ENCODE results near the gene LRRTM4. TPM values are rescaled to one million over a fixed set of nuclear protein-coding genes. Genes with fewer than 3 reads are reported as not detected.

The LRRTM4 gene
- total and polyA plus RNA-seq, 2 experiments from 2014 or later, result 4.5 to 15.4 TPM

DNA sequence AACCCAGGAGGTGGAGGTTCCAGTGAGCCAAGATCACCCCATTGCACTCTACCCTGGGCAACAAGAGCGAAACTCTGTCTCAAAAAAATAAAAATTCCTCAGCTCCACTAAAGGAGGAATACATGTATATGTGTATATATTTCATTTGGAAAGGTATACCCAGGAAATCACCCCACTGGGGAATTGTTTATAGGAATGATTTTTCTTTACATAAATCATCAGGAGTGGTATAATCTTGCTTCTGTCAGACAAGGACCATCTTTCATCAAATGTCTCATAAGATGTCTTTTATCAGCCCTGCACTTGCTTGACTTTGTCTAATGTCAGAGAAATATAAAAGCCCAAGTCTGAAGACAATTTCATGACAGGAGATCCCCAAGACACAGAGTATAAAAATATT is 709.1 kb downstream of the LRRTM4 start (continued):
- no peak for TF ChIP-seq ZNF114 (CRISPR knock-in tag; IDR thresholded peaks at IDR 0.05)
- TF ChIP-seq, protein P1, sequence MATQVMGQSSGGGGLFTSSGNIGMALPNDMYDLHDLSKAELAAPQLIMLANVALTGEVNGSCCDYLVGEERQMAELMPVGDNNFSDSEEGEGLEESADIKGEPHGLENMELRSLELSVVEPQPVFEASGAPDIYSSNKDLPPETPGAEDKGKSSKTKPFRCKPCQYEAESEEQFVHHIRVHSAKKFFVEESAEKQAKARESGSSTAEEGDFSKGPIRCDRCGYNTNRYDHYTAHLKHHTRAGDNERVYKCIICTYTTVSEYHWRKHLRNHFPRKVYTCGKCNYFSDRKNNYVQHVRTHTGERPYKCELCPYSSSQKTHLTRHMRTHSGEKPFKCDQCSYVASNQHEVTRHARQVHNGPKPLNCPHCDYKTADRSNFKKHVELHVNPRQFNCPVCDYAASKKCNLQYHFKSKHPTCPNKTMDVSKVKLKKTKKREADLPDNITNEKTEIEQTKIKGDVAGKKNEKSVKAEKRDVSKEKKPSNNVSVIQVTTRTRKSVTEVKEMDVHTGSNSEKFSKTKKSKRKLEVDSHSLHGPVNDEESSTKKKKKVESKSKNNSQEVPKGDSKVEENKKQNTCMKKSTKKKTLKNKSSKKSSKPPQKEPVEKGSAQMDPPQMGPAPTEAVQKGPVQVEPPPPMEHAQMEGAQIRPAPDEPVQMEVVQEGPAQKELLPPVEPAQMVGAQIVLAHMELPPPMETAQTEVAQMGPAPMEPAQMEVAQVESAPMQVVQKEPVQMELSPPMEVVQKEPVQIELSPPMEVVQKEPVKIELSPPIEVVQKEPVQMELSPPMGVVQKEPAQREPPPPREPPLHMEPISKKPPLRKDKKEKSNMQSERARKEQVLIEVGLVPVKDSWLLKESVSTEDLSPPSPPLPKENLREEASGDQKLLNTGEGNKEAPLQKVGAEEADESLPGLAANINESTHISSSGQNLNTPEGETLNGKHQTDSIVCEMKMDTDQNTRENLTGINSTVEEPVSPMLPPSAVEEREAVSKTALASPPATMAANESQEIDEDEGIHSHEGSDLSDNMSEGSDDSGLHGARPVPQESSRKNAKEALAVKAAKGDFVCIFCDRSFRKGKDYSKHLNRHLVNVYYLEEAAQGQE (IDR thresholded peaks at IDR 0.05; ENCODE audit: unreplicated experiment), result no peak

GRCh38 chr2:76812156-76812555 is 710.0 kb downstream of the LRRTM4 start:
- H3K27ac ChIP-seq (ENCODE audit: low read depth), result no peak overlapping the region
- H3K36me3 ChIP-seq (ENCODE audit: insufficient read depth), result no peaks in the 10 kb centered on the region
- Mint-ChIP-seq H3K9me3 (peaks cover 2% of the 10 kb centered on the region; the same call in 1 of the 3 replicates), H3K4me1 (peaks cover 14% of the 10 kb centered on the region; the same call in 2 of the 3 replicates), H3K27me3 (ENCODE audit: insufficient read depth, low read depth, poor library complexity) (no peaks in the 10 kb centered on the region), H3K4me3 (no peak overlapping the region), H3K27ac (no peak overlapping the region), H3K36me3 (ENCODE audit: low read depth) (no peaks in the 10 kb centered on the region; the same call in 2 of the 3 replicates)
- ATAC-seq (no peak; the same call in 2 of the 3 replicates), DNase-seq (ENCODE audit: low spot score) (no peak)
- H3K27me3 ChIP-seq (ENCODE audit: insufficient read depth), result no peaks in the 10 kb centered on the region
- H3K9me2 ChIP-seq (ENCODE audit: insufficient read depth), result no peaks in the 10 kb centered on the region
- no peak for TF ChIP-seq EZH2phosphoT487 (IDR thresholded peaks at IDR 0.05; ENCODE audit: unreplicated experiment)
- TF ChIP-seq, protein P1 (IDR thresholded peaks at IDR 0.05; ENCODE audit: unreplicated experiment), result no peak
- TF ChIP-seq, protein P2, sequence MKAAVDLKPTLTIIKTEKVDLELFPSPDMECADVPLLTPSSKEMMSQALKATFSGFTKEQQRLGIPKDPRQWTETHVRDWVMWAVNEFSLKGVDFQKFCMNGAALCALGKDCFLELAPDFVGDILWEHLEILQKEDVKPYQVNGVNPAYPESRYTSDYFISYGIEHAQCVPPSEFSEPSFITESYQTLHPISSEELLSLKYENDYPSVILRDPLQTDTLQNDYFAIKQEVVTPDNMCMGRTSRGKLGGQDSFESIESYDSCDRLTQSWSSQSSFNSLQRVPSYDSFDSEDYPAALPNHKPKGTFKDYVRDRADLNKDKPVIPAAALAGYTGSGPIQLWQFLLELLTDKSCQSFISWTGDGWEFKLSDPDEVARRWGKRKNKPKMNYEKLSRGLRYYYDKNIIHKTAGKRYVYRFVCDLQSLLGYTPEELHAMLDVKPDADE (IDR thresholded peaks at IDR 0.05), result no peak
- TF ChIP-seq CTCF (conservative IDR thresholded peaks at IDR 0.05; ENCODE audit: low read depth in 2 of 2), result no peak
- H3K4me1 ChIP-seq (ENCODE audit: insufficient read depth), result peaks cover 16% of the 10 kb centered on the region; the same call in 1 of the 2 replicates
- H3K4me2 ChIP-seq, result no peak overlapping the region
- H3F3A ChIP-seq (replicated peaks; ENCODE audit: low read depth), result no peaks in the 10 kb centered on the region
- no peaks in the 10 kb centered on the region for H4K20me1 ChIP-seq (replicated peaks; ENCODE audit: insufficient read depth)
- H2AFZ ChIP-seq, result no peak overlapping the region
- no peaks in the 10 kb centered on the region for H3K79me2 ChIP-seq (replicated peaks; ENCODE audit: insufficient read depth)
- no peak overlapping the region for H3K4me3 ChIP-seq
